Rectal smooth muscle tissue (tissue), 1 donor: ENCODE data around the gene CDHR2.
"Not testable (repeated sequence)": the region's sequence is repeated elsewhere in the genome, so short reads cannot be mapped to it uniquely, and the experiment has no call there.

ENCODE experiments used
- H3K27ac ChIP-seq: one replicate; pipeline ENCODE4 v1.7.0; 2013; ENCODE audit warnings: low read depth, low read length, inconsistent platforms
- H3K27me3 ChIP-seq: one replicate; pipeline ENCODE4 v1.7.0; 2013; ENCODE audit warnings: low read length; ENCODE audit not compliant: control insufficient read depth, insufficient read depth
- H3K36me3 ChIP-seq: one replicate; pipeline ENCODE4 v1.7.0; 2013; ENCODE audit warnings: low read length; ENCODE audit not compliant: control insufficient read depth, insufficient read depth
- H3K4me1 ChIP-seq: one replicate; pipeline ENCODE4 v1.7.0; 2013; ENCODE audit warnings: low read length; ENCODE audit not compliant: control insufficient read depth, insufficient read depth
- H3K4me3 ChIP-seq: one replicate; pipeline ENCODE4 v1.7.0; 2013; ENCODE audit warnings: low read length
- H3K9ac ChIP-seq: one replicate; pipeline ENCODE4 v1.7.0; 2013; ENCODE audit warnings: low read length

The CDHR2 gene

DNA sequence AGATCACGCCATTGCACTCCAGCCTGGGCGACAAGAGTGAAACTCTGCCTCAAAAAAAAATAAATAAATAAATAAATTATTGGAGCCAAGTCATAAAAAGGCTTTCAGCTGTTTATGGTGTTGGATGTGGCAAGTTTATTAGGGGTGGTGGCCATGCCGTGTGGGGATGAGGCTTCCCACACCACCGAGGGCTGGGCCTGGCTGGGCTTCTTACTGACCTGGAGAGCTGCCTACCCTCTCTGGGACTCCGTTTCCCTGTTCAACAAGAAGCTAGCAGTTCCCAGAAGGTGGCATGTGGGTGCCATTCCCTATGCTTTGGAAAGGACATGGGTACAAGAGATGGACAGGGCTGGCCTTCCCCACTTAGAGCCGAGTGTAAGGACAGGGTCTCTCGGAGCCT lies 38.3 kb downstream of the CDHR2 start:
- H3K4me3 ChIP-seq, result no peak overlapping the region
- H3K4me1 ChIP-seq, result no peaks in the 10 kb centered on the region
- no peak overlapping the region for H3K27ac ChIP-seq
- H3K27me3 ChIP-seq, result no peaks in the 10 kb centered on the region
- no peaks in the 10 kb centered on the region for H3K36me3 ChIP-seq
- H3K9ac ChIP-seq, result no peak overlapping the region

- no peaks in the 10 kb centered on the region for H3K4me1 ChIP-seq
These were observed 39.2 kb downstream of the CDHR2 start for GRCh38 chr5:176588297-176588696.

GRCh38 chr5:176589039-176589769 lies 40.1 kb downstream of the CDHR2 start:
- no peaks in the 10 kb centered on the region for H3K4me1 ChIP-seq
- H3K4me3 ChIP-seq, result no peak overlapping the region
- H3K27ac ChIP-seq, result no peak overlapping the region
- H3K36me3 ChIP-seq, result no peaks in the 10 kb centered on the region
- no peaks in the 10 kb centered on the region for H3K27me3 ChIP-seq
- no peak overlapping the region for H3K9ac ChIP-seq

More at GRCh38 chr5:176588297-176588696, 39.2 kb downstream of the CDHR2 start:
- Histone ChIP-seq H3K36me3 (no peaks in the 10 kb centered on the region), H3K9ac (no peak overlapping the region), H3K27me3 (no peaks in the 10 kb centered on the region), H3K4me3 (no peak overlapping the region), H3K27ac (no peak overlapping the region)

DNA sequence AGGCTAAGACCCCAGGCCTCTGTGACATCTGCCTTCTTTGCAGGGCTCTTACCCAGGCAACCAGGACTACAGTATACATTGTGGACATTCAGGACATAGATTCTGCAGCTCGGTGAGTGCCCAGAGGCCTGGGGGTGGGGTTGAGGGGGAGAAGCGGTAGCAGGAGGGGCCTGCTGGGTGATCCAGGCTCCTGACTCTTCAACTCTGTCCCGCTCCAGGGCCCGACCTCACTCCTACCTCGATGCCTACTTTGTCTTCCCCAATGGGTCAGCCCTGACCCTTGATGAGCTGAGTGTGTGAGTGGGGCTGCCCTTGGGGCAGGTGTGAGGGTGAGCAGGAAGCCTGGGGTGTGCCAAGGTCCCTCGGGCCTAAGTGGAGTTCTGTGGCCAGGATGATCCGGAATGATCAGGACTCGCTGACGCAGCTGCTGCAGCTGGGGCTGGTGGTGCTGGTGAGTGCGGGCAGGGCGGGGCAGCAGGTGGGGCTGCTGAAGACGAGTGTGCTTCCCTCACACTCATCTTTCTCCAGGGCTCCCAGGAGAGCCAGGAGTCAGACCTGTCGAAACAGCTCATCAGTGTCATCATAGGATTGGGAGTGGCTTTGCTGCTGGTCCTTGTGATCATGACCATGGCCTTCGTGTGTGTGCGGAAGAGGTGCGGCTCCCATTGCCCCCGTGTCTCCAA lies 41.0 kb downstream of the CDHR2 start:
- H3K27me3 ChIP-seq, result no peaks in the 10 kb centered on the region
- H3K4me3 ChIP-seq, result no peak overlapping the region
- H3K27ac ChIP-seq, result no peak overlapping the region
- H3K9ac ChIP-seq, result no peak overlapping the region
- no peaks in the 10 kb centered on the region for H3K4me1 ChIP-seq
- H3K36me3 ChIP-seq, result no peaks in the 10 kb centered on the region

GRCh38 chr5:176591667-176592066 lies 42.5 kb downstream of the CDHR2 start:
- not testable (repeated sequence) for H3K36me3 ChIP-seq, H3K27ac ChIP-seq, H3K27me3 ChIP-seq, H3K9ac ChIP-seq, H3K4me3 ChIP-seq, H3K4me1 ChIP-seq

- Histone ChIP-seq H3K27ac (no peak overlapping the region), H3K27me3 (no peaks in the 10 kb centered on the region), H3K4me1 (no peaks in the 10 kb centered on the region), H3K4me3 (no peak overlapping the region), H3K36me3 (no peaks in the 10 kb centered on the region), H3K9ac (no peak overlapping the region)
These were observed 43.4 kb downstream of the CDHR2 start for GRCh38 chr5:176592573-176592972.

GRCh38 chr5:176593273-176593869 lies 44.2 kb downstream of the CDHR2 start:
- no peaks in the 10 kb centered on the region for H3K36me3 ChIP-seq
- no peak overlapping the region for H3K9ac ChIP-seq
- no peaks in the 10 kb centered on the region for H3K27me3 ChIP-seq
- H3K27ac ChIP-seq, result no peak overlapping the region
- no peaks in the 10 kb centered on the region for H3K4me1 ChIP-seq
- no peak overlapping the region for H3K4me3 ChIP-seq

DNA sequence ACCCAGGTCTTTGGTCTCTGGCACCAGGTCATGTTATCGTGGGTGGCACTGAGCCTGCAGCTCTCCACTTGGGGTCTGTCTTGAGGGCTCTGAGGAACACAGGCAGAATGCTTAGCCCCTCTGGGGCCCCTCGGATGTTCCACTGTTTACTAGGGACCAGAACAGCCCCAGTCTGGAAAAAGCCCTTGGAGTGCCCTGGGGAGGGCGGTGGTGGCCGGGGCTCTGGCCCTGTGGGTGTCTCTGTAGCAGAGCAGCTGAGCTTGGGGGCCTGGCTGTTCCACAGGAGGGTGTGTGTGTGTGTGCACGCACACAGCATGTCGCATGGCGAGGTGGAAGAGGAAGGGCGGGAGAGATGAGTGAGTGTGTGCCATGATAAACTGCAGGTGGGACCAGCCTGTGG lies 45.4 kb downstream of the CDHR2 start:
- no peaks in the 10 kb centered on the region for H3K36me3 ChIP-seq
- H3K27ac ChIP-seq, result no peak overlapping the region
- no peaks in the 10 kb centered on the region for H3K4me1 ChIP-seq
- H3K9ac ChIP-seq, result no peak overlapping the region
- no peaks in the 10 kb centered on the region for H3K27me3 ChIP-seq
- H3K4me3 ChIP-seq, result no peak overlapping the region

DNA sequence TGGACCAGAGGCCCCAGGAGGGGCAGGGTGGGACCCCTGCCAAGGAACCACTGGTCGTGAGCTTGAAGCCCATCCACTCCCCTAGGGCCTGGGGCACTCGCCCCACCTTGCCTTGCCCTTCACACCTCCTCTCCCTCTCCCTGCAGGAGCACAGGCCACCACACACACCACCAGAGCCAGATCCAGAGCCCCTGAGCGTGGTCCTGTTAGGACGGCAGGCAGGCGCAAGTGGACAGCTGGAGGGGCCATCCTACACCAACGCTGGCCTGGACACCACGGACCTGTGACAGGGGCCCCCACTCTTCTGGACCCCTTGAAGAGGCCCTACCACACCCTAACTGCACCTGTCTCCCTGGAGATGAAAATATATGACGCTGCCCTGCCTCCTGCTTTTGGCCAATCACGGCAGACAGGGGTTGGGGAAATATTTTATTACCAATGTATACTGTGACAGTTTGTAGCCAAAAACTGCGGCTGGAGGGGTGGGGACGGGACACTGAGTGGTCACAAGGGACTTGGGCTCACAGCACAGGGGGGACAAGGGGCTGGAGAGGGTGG lies 46.3 kb downstream of the CDHR2 start:
- Histone ChIP-seq H3K4me1 (no peaks in the 10 kb centered on the region), H3K9ac (no peak overlapping the region), H3K4me3 (no peak overlapping the region), H3K27ac (no peak overlapping the region), H3K27me3 (no peaks in the 10 kb centered on the region), H3K36me3 (no peaks in the 10 kb centered on the region)

- no peaks in the 10 kb centered on the region for H3K4me1 ChIP-seq
- no peak overlapping the region for H3K4me3 ChIP-seq
- H3K27ac ChIP-seq, result no peak overlapping the region
- no peaks in the 10 kb centered on the region for H3K36me3 ChIP-seq
- H3K9ac ChIP-seq, result no peak overlapping the region
- no peaks in the 10 kb centered on the region for H3K27me3 ChIP-seq
These were observed 47.0 kb downstream of the CDHR2 start for GRCh38 chr5:176596069-176596644.

DNA sequence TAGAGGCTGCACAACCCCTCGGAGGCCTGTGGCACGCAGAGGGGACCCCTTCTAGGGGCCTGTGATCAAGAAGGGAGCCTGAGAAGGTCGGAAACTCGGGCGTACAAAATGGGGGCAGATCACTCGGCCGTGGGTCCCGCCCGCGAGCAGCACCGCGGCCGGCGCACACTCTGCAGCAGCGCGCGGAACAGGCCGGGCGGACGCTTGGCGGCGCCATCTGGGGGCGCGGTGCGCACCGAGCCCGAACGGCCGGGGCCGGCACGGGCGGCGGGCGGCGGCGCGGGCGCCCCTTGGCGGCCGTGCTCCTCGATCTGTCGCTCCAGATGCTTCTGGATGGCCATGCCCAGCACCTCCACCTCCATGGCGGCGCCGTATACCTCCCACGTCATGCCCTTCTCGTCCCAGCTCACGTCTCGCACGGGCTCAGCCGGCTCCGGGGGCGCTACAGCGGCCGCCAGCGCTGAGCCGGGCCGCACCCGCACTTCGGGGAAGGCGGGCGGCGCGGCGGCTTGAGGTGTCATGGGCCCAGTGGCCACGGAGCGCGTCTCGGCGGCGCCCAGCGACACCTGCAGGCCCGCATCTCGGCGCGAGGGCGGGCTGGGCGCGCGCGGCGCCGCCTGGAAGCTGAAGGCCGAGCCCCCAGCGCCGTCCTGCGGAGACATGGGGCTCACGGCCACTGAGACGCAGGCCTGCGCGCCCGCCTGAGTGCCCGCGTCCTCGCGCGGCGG lies 47.7 kb downstream of the CDHR2 start:
- H3K36me3 ChIP-seq, result no peaks in the 10 kb centered on the region
- H3K27me3 ChIP-seq, result no peaks in the 10 kb centered on the region
- peak overlapping the region; percentile 37 for H3K4me3 ChIP-seq
- no peak overlapping the region for H3K9ac ChIP-seq
- H3K27ac ChIP-seq, result no peak overlapping the region
- no peaks in the 10 kb centered on the region for H3K4me1 ChIP-seq
